GM19468 (cell line): Measurements from ENCODE around the gene BRIX1.
"Not testable (repeated sequence)": the region's sequence is repeated elsewhere in the genome, so short reads cannot be mapped to it uniquely, and the experiment has no call there.

Source experiments
- ATAC-seq: cut with Tn5 transposase; IDR thresholded peaks from one replicate; pipeline ENCODE4 v1.9.1; 2021; ENCODE audit warnings: mild to moderate bottlenecking, moderate library complexity, moderate number of reproducible peaks; ENCODE audit not compliant: unreplicated experiment; ENCODE audit errors: extremely low read depth

BRIX1 gene

GRCh38 chr5:34913072-34913471 lies 2.4 kb upstream of the BRIX1 start:
- no peak for ATAC-seq

GRCh38 chr5:34914671-34915138 lies 806 bp upstream of the BRIX1 start:
- ATAC-seq, result no peak

GRCh38 chr5:34915856-34916192 lies 313 bp downstream of the BRIX1 start:
- no peak for ATAC-seq

- ATAC-seq, result no peak
Measured at GRCh38 chr5:34916518-34916917, 1.0 kb downstream of the BRIX1 start.

- ATAC-seq, result no peak
Measured at GRCh38 chr5:34918025-34918424, 2.5 kb downstream of the BRIX1 start.

GRCh38 chr5:34919077-34919476 lies 3.6 kb downstream of the BRIX1 start:
- ATAC-seq, result no peak

GRCh38 chr5:34923256-34923655 lies 7.7 kb downstream of the BRIX1 start:
- not testable (repeated sequence) for ATAC-seq

- ATAC-seq, result no peak
Measured at GRCh38 chr5:34923694-34924461, 8.4 kb downstream of the BRIX1 start.

GRCh38 chr5:34924462-34924765 lies 8.9 kb downstream of the BRIX1 start:
- ATAC-seq, result no peak

GRCh38 chr5:34926318-34926888 lies 10.9 kb downstream of the BRIX1 start:
- no peak for ATAC-seq

- no peak for ATAC-seq
Measured at GRCh38 chr5:34927785-34928184, 12.3 kb downstream of the BRIX1 start.

- ATAC-seq, result no peak
Measured at GRCh38 chr5:34928267-34928666, 12.8 kb downstream of the BRIX1 start.

- ATAC-seq, result peak; percentile 74
Measured at GRCh38 chr5:34929134-34929719, 13.7 kb downstream of the BRIX1 start, which contains the start of gene DNAJC21. TSS of gene DNAJC21 (plus strand) at chr5:34929559. CDS start at chr5:34929820, 261 bp downstream.

GRCh38 chr5:34929720-34930461 lies 14.4 kb downstream of the BRIX1 start:
- peak; percentile 83 for ATAC-seq

GRCh38 chr5:34930462-34930844 lies 14.9 kb downstream of the BRIX1 start:
- ATAC-seq, result no peak

GRCh38 chr5:34930870-34931269 lies 15.4 kb downstream of the BRIX1 start:
- no peak for ATAC-seq

- no peak for ATAC-seq
Measured at GRCh38 chr5:34932947-34933346, 17.4 kb downstream of the BRIX1 start.

GRCh38 chr5:34941936-34942335 lies 26.4 kb downstream of the BRIX1 start:
- no peak for ATAC-seq

- no peak for ATAC-seq
Measured at GRCh38 chr5:34944044-34944443, 28.5 kb downstream of the BRIX1 start.

GRCh38 chr5:34944460-34945047 lies 29.0 kb downstream of the BRIX1 start:
- no peak for ATAC-seq

- ATAC-seq, result no peak
Measured at GRCh38 chr5:34957321-34957720, 41.8 kb downstream of the BRIX1 start.
